Measurements from ENCODE around the gene RPL38.
"Not testable (repeated sequence)": the region's sequence is repeated elsewhere in the genome, so short reads cannot be mapped to it uniquely, and the experiment has no call there.

The RPL38 gene

DNA sequence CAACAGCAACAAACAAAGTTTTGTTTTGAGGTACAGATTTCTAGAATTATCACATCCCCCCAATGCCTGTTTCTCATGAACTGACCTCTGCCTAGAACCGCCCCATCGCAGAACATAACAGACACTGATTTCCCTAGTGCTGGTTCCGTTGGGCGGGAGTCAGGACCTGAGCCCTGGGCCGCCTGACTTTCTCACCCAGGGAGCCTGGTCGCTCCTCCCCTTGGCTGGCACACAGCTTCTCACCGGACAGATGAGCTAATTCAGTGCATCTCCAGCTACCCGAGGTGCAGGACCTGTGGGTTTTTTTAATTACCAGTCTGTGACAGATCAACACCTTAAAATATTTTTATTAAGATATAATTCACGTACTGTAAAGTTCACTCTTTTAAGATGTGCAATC, 20.1 kb upstream of the RPL38 start:
- no peak for DNase-seq (ENCODE audit: low read depth in 2 of 2)

DNA sequence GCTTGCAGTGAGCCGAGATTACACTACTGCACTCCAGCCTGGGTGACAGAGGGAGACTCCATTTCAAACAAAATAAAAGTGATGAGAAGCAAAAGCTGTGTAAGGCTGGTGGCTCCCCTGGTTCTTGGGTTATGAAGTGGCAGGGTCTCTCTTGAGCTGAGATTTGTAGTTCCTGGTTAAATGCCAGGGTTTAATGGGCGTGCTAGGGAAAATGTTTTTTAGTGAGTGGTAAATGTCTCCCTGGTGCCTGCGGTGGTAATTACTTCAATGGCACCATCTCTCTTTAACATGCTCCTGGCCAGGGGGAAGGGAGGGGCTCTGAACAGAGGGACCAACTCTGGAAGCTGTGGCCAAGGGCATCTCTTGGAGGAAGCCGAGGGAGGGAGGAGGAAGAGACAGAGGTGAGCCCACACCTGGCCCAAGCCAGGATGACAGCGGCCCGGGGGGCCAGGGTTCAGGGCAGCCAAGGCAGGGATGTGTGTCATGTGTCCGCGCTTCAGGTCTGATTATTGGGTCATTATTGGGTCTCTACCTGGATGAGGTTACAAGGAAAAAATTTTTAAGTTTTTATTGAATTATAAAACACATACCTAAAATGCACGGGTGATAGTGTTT, 17.8 kb upstream of the RPL38 start:
- DNase-seq (ENCODE audit: low read depth in 2 of 2) = no peak

DNA sequence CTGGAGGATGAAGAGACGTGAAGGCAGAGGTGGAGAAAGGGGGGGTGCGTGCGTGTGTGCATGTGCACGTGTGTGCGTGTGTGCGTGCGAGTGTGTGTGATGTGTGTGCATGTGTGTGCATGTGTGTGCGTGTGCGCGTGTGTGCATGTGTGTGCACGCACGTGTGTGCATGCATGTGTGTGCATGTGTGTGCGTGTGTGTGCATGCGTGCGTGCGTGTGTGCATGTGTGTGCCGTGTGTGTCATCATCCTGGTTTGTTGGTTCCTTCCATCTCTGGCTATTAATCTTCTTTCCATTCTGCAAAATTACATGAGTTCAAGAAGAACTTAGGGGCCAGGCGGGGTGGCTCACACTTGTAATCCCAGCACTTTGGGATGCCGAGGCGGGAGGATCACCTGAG, 17.0 kb upstream of the RPL38 start:
- DNase-seq (ENCODE audit: low read depth in 2 of 2) = no peak

DNA sequence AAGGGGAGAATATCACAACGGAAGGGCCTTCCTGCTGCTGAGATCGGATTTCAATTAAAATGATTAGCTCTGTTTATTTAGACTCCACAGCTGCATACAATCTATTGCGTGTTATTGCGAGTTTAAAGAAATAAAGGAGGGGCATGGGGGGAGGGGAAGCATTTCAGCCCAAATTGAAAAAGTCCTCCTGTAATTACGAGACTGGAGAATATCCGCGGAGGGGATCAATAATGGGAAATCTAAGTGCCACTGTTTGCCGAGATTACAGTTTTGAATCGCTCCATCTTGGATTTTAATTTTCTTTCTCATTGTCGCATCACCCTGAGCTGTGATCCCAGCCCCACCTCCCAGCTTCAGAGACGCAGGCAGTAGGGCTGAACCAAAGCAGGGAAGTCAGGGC, 15.7 kb upstream of the RPL38 start:
- no peak for DNase-seq (ENCODE audit: low read depth in 2 of 2)

DNA sequence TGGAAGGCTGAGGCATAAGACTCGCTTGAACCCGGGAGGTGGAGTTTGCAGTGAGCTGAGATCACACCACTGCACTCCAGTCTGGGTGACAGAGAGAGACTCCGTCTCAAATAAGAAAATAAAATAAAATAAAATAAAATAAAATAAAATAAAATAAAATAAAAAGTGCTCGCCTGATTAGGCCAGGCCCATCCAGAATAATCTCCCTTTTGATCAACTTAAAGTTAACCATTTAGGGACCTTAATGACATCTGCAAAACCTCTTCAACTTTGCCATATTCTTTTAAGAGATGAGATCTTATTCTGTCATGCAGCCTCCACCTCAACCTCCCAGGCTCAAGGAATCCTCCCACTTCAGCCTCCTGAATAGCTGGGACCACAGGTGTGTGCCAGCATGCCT, 14.8 kb upstream of the RPL38 start:
- not testable (repeated sequence) for DNase-seq (ENCODE audit: low read depth in 2 of 2)

DNA sequence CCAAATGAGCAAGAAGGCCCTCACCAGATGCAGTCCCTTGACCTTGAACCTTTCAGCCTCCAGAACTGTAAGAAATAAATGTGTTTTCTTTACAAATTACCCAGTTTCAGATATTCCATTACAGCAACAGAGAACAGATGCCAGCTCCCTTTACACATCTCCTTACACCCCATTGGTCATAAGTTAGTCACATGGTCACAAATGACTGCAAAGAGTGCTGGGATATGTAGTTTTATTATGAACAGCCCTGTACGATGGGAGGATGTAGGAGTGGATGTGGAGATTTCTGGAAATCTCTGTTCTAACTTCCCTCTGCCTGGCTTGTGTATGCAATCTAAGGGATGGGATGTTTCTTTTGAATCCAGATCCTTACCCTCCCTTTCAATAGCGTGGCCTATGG, 13.3 kb upstream of the RPL38 start:
- no peak for DNase-seq (ENCODE audit: low read depth in 2 of 2)

DNA sequence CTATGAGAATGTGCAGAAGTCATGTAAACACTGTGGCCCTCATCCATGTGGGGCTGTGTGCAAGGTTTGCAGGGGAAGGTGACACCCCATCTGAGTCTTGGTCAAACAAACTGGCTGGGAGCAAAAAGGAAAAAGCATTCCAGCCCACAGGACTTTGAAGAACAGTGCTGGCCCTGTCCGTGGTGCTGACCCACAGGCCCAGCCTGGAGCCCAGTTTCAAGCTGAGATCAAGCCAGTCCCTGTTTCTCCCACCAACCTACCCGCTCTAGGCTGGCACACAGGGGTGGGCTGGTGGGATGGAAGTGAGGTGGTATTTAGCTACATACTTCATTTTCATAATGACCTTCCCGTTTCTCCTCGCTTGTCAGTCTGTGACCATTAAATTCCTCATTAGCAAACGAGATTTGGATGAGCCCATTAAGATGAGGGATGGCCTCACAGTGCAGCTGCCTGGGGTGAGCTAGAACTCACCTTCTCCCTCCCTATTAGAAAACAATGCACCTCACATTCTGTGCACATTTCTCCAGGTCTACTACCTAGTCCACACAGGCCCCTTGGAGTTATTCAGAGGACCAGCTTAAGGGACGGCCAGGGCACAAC, 12.6 kb upstream of the RPL38 start:
- DNase-seq (ENCODE audit: low read depth in 2 of 2) = no peak

DNA sequence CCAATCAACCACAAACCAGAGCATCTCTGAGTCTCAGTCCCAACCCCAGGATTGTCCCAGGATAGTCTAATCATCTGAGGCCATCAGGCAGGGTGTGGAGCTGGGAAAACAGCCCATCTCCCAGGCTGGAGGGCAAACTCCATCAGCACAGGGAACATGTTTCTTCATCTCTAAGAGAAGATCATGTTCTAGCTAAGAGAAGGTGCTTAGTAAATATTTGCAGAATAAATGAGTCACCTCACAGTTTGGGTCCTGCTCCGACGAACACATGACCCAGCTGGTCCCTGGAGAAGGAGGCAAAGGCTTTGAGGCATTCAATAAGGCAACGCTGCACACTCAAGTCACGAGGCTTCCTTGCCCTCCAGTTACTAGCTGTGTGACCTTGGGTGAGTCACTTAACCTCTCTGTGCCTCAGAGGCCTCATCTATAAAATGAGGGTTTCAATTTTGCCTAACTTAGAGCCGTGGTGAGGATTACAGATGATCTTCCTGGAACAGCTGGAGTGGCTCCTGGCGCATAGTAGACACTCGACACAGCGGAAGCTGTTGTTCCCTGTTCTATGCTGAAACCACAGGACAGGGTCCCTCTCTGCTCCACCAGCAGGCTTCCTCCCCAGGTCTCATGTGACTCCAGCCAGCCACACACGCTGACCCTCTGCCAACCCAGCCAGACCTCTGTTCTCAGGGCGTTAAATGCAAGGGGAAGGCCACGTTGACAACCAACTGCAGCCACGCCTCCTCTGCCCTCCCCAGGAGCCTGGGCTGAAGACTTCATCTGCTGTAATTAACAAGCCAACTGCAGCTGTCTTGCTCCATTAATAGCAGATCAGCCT, 10.3 kb upstream of the RPL38 start:
- DNase-seq (ENCODE audit: low read depth in 2 of 2) = no peak

DNA sequence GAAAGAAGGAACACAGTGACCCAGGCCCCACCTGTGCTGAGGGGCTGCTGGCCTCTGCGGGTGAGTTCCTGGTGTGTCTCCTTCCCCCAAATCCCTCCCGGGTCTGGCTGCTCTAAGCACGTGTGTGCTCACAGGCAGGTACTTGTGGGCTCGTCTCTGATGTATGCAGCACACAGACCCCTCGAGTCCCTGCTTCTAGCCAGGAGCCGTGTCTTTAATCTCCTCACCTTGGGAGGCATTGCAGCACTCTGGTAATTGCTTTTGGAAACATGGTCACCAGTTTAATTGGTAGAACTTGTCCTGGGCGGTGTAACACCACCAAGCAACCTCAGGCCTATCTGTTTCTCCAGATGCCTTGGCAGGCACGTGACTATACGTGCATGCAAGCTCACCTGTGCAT, 8.8 kb upstream of the RPL38 start:
- no peak for DNase-seq (ENCODE audit: low read depth in 2 of 2)

DNA sequence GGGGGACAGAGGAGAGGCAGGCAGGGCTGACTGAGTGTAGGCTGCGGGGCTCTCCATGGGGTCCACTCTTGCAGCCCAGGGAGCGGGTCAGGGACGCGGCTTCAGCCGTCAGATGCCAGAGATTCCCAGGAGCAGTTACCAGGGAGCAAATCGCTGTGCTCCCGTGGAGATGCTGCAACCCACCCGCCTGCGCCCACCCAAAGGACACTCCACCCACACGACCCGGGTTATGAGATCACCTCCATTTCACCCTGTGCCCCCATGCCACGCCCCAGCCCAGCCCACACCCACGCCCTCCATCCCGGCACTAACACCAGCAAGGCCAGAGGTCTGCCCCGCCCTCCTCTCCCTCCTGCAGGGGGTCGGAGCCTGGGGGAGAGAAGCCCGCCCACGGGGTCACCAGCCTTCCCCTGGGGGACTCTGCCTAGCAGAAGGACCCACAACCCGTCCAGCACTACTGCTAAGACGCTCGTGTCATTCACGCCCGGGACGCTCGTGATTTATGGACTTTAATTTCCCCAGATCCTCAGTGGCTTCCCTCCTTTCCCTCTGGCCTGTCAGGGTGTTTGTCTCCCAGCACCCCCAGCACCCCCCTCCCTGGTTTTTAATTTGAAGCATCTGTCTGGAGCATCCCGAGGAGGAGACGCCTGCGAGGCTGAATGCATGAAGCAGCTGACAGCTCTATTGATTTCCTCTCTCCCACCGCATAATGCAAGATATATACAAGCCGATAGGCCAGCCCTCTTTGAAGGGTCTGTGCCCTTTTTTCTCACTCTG, 6.7 kb upstream of the RPL38 start:
- no peak for DNase-seq (ENCODE audit: low read depth in 2 of 2)

DNA sequence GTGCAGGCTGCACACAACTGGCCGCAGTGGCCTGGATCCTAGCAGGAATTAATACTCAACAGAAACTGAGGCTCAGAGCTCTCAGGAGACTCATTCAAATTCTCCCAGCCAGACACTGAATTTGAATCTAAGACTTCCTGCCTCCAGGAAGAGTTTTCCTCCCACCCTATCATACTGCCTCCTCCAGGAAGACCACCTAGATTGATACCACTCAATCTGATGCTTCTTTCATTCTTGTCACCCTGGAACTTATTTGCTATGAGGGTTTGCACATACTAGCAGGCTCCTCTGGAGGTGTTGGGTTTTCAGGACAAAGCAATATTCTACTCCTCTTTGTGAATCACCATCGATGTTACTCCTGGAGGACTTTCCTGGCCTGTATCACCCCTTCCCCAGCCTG, 5.7 kb upstream of the RPL38 start:
- DNase-seq (ENCODE audit: low read depth in 2 of 2) = no peak

DNA sequence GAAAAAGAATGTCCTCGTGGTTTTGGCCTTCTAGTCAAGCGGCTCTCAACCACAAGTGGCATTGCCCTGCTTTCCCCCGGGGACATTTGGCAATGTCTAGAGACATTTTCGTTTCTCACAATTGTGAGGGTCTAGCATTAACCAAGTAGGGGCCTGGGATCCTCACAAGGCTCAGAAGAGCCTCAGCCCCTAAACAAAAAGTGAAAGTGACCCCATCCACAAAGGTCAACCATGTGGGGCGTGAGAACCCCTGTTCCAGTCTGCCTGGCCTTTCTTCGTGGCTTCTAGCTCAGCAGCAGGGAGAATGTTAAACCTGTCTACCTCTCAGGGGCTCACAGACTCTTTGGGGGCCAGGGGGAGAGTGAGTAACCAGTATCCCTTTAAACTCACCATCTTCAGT, 4.8 kb upstream of the RPL38 start:
- no peak for DNase-seq (ENCODE audit: low read depth in 2 of 2)

DNA sequence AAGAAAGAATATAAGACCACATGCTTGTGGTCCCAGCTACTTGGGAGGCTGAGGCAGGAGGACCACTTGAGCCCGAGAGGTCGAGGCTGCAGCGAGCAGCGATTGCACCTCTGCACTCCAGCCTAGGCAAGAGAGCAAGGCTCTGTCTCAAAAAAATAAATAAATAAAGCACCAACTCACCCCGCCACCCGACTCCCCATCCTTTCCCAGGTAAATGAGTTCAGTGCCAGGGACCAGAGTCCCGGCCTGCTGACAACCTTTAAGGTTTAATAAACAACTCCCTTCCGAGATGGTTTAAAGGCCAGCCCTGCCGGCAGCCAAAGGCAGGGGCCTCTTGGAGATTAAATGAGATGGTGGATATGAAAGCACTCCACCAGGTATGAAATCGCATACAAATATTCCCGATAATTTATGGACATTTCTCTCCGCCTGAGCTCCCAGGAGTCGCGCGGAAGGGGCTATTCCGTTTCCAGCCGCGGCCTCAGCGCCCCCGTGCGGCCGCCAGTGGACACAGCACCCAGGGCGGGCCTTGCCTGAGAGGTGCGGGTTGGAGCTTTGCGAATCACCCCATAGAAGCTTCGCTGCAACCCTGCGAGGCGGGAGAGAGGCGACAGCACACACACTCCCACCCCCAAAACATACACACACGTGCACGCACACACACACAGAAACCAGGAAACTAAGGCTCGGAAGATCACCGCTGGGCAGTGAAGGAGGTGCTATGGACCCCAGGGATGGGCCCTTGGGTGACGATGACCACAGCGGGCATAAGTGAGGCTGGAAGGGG, 4.0 kb upstream of the RPL38 start:
- DNase-seq (ENCODE audit: low read depth in 2 of 2) = peak; percentile 40 to 55

DNA sequence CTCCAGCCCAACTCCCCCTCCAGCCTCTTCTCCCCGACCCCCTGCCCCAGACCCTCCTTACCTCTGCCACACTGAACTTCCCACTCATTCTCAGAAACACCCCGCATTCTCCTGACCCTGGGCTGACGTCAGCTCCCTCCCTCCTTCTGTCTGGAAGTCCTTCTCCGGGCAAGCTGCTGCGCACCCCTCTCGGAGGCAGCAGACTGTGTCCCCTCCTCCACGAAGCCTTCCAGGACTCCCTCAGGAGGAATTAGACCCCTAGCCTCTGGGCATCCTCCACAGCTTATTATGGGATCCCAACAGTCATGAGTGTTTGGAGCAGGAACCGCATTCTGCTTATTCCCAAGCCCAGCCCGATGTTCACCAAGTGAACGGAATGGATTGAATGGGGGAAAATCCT, 3.4 kb upstream of the RPL38 start:
- no peak for DNase-seq (ENCODE audit: low read depth in 2 of 2)

DNA sequence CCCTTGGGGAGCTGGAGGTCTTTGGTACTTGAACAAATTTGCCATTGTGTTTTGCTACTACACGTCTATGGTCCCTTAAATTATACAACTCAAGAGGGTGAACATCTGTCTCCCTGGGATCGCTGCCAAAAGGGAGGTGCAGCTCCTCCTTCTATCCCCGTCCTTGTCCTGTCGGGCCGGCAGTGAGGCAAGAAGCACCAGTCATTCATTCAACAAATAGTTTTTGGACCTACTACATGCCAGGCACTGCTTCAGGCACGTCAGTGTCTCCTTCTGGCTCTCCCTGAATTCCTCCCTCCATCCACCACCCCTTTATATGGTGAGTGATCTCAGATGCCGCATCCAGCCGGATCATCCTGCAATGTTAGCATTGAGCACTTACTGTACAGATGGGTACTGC, 2.2 kb upstream of the RPL38 start:
- DNase-seq (ENCODE audit: low read depth in 2 of 2) = no peak

DNA sequence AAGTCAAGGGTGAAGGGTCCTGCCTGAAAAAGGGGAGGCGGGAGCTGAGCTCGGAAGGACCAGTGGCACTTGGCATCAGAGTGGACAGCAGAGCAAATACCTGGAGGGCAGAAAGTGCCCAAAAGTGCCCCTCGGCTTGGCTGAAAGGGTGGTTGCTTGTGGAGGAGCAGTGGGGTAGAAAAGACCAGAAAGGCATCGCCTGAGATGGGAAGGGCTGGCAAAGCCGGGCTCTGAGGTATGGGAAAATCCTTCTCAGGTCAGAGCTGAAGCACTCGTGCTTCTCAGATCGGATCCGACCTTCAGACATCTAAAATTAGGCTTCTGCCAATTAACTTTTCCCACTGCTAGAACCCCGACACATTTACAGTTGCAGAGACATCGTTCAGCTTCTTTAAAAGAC, 1.5 kb upstream of the RPL38 start:
- no peak for DNase-seq (ENCODE audit: low read depth in 2 of 2)

DNA sequence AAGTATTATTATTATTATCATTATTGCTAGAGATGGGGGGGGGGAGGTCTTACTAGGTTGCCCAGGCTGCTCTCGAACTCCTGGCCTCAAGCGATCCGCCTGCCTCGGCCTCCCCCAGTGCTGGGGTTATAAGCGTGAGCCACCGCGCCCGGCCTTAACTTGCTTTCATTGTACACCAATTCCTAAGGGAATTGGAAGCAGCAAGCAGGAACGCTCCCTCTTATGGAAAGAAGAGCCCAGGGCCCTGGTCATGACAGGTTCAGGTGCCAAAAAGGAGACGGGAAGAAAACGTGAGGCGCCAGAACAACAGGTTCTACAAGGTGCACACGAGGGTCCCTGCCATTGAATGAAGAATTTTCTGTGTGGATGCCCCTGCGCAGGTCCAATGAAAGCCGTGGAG, 540 bp upstream of the RPL38 start:
- DNase-seq (ENCODE audit: low read depth in 2 of 2) = no peak

DNA sequence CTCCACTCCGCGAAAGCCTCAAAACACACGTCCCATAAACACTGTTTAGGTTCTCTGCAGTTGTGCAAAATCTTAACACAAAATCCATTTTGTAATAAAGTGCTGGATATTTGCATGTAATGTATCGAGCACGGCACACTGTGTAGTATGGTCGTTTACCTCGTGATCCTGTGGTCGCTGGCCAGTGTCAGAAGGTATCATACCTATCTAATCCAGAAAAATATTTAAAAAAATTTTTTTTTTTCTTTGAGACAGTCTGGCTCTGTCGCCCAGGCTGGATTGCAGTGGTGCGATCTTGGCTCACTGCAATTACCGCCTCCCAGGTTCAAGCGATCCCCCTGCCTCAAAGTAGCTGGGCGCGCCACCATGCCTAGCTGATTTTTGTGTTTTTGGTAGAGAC, 996 bp downstream of the RPL38 start:
- DNase-seq (ENCODE audit: low read depth in 2 of 2) = no peak

DNA sequence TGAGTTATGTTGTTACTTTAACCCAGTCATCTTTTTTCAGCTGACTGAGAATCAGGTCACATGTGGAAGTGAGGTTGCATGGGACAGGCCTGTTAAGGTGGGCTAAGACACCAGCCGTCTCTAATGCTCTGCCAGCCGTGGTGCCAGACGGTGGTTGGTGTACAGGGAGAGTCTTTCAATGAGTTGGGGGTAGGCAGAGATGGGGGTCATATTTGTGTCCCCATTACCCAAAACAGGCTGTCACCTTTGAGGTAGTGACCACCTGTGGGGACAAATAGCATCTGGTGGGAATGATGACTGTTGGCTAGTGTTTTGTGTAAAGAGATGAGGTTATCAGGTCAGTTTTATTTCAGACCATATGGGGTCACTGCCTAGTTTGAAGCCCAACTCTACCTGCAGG, 1.8 kb downstream of the RPL38 start:
- DNase-seq (ENCODE audit: low read depth in 2 of 2) = no peak

DNA sequence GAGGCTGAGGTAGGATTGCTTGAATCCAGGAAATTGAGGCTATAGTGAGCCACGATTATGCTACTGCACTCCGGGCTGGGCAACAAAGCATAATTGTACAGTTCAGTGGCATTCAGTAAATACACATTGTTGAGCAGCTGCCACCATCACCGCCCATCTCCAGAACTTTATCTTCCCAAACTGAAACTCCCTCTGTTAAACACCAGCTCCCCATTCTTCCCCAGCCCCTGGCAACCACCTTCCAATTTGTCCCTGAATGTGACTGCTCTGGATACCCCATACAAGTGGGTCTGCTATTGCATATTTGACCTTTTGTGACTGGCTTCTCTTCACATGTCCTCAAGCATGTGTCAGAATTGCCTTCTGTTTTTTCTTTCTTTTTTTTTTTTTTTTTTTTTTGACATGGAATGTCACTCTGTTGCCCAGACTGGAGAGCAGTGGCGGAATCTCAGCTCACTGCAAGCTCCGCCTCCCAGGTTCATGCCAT, 2.9 kb downstream of the RPL38 start:
- DNase-seq (ENCODE audit: low read depth in 2 of 2) = no peak

All from stimulated activated CD8-positive, alpha-beta memory T cell treated with anti-CD3 and anti-CD28 coated beads, Interleukin-2, amount 100 ng/mL, for 48 hours (primary cell).